Psoas muscle (tissue), 8 donors: ENCODE results near the gene CCDC102A. TPM values are rescaled to one million over a fixed set of nuclear protein-coding genes. Genes with fewer than 3 reads are reported as not detected.

ENCODE experiments used
- ATAC-seq, 4 donors: fragments of 200-7000 bp; cut with Tn5 transposase; one replicate each; pipeline ENCODE4 v1.9.1; 2020; ENCODE audit warnings: moderate library complexity in 3 of 4, mild to moderate bottlenecking in 2 of 4
- DNase-seq, 2 donors: peaks; one replicate each; pipeline ENCODE4 v3.0.0-alpha.2; 2020
- H3K27ac ChIP-seq: fragments of 200-600 bp; one replicate; pipeline ENCODE4 v1.8.0; 2022
- H3K27me3 ChIP-seq, 3 donors: fragments of 200-600 bp in 1 of 3; one replicate each; pipeline versions ENCODE4 v1.6.1 to v1.8.0; 2013 to 2022; ENCODE audit warnings: low read length in 2 of 3, mild to moderate bottlenecking in 2 of 3, moderate library complexity in 1 of 3; ENCODE audit not compliant: insufficient read depth in 3 of 3
- H3K36me3 ChIP-seq, 2 donors: fragments of 200-600 bp in 1 of 2; one replicate each; pipeline versions ENCODE4 v1.6.1 to v1.8.0; 2013 to 2022; ENCODE audit warnings: low read depth in 1 of 2, mild to moderate bottlenecking in 1 of 2, moderate library complexity in 1 of 2; ENCODE audit not compliant: insufficient read depth in 1 of 2
- H3K4me1 ChIP-seq: fragments of 200-600 bp; one replicate; pipeline ENCODE4 v1.8.0; 2022
- H3K4me3 ChIP-seq: fragments of 200-600 bp; one replicate; pipeline ENCODE4 v1.8.0; 2022; ENCODE audit warnings: mild to moderate bottlenecking
- H3K9me3 ChIP-seq: fragments of 200-600 bp; one replicate; pipeline ENCODE4 v1.8.0; 2022
- CTCF ChIP-seq: fragments of 200-600 bp; IDR thresholded peaks from one replicate; pipeline ENCODE4 v1.8.0; 2022; ENCODE audit warnings: antibody characterized with exemption
- WGBS, 3 donors: extraction: QIAGEN DNeasy Blood & Tissue Kit; methylation state at CpG; one replicate each; pipeline versions ENCODE4 v1.1.6 to v1.1.7; 2013; 5-methylcytosine and 5-hydroxymethylcytosine counted together
- intact Hi-C, 2 donors: fragments of 100-400 bp; cut with DNase I; formaldehyde crosslinking; loops; one replicate each; pipeline versions ENCODE4 v1.11.0 to v1.14.2; 2022
- polyA plus RNA-seq, 3 donors: library from polyadenylated mRNA; stranded (reverse); fragments of 200-250 nt; gene quantifications; one replicate each; pipeline ENCODE4 v1.2.3, GENCODE V29; 2013
- total RNA-seq, 4 donors: library from RNA; stranded (reverse); fragmentation: NEBNext Ultra II Directional in 2 of 4; extraction: Animal tissue kit (Norgen Biotek cat#: 25700) in 2 of 4; gene quantifications; one replicate each; pipeline versions ENCODE4 v1.2.1 to v1.2.4, GENCODE V29; 2021 to 2023
- donor health status: healthy with polysubstance abuse.
- donor health status: DM: no; HTN: no; CAD: no; lungs with moderate emphysema.
- donor health status: Bipolar disorder and iron deficiency.
- donor health status: healthy.
- donor health status: DM: yes; HTN: yes; CAD: no.
- donor health status: DM: no; HTN: no; CAD: no.
- donor health status: DM: no; HTN: no; CAD: no.
- donor health status: DM: yes; HTN: yes; CAD: no.

Gene CCDC102A
- total and polyA plus RNA-seq, 7 donors, result 0.95 to 2.4 (median 1.7) TPM

- 84 to 95% (median 89%) methylated on average over 11 of the region's 11 CpGs for WGBS, 3 donors
Observed at GRCh38 chr16:57469046-57469445, 67.3 kb downstream of the CCDC102A start.

DNA sequence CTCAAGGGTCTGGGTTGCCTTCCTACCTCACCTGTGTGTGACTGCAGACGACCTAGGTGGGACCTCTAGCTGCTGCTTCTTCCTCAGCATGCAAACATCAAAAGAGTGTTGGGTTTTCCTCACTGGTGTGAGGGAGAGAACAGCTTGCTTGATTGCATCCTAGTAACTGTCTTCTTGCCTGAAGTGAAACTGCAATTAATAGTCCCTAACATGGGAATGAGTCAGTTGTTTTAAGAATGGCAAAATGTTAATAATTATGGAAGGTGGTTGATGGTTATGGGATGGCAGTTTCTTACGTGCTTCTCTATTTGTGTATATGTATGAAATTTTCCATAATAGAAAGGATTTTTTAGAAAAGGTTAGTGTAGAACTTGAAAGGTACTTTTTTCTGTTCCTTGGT is 68.0 kb downstream of the CCDC102A start:
- ATAC-seq (no peak), DNase-seq (no peak)
- no peak overlapping the region for H3K4me3 ChIP-seq
- peaks cover 5 to 98% of the 10 kb centered on the region in 2 donors for H3K36me3 ChIP-seq
- H3K27me3 ChIP-seq, result no peaks in the 10 kb centered on the region
- 85 to 97% (median 86%) methylated on average over 2 of the region's 2 CpGs for WGBS, 3 donors
- H3K9me3 ChIP-seq, result no peaks in the 10 kb centered on the region
- no peak overlapping the region for H3K27ac ChIP-seq
- peaks cover 24% of the 10 kb centered on the region for H3K4me1 ChIP-seq
- intact Hi-C loops, result no loop called here
- no peak for TF ChIP-seq CTCF

More at GRCh38 chr16:57469046-57469445, 67.3 kb downstream of the CCDC102A start:
- H3K27me3 ChIP-seq, result no peaks in the 10 kb centered on the region
- peaks cover 19% of the 10 kb centered on the region for H3K4me1 ChIP-seq
- DNase-seq, result no peak
- no peak overlapping the region for H3K27ac ChIP-seq
- ATAC-seq, result no peak
- peaks cover 2 to 92% of the 10 kb centered on the region in 2 donors for H3K36me3 ChIP-seq
- intact Hi-C loops, result no loop called here
- TF ChIP-seq CTCF, result no peak
- H3K9me3 ChIP-seq, result no peaks in the 10 kb centered on the region
- H3K4me3 ChIP-seq, result no peak overlapping the region

DNA sequence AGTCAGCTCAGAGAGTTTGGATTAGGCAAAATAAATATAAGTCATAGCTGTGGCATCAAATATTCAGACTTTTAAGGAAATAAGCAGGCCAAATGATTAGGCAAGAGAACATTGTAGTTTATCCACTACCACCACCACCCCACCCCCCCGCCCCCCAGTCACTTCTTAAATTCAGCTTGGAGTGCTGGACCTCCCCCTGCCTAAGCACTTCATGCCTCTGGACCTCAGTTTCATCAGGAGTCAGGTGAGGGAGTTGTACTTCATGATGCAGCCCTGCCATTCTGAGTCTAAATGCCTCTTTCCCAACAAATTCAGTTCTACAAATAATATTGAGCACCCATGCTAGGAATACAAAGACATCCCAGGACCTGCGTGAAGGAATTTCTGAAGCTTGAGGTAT is 71.8 kb downstream of the CCDC102A start:
- DNase-seq, result no peak
- Histone ChIP-seq H3K27me3 (no peaks in the 10 kb centered on the region), H3K36me3 (peaks cover 11 to 88% of the 10 kb centered on the region in 2 donors), H3K27ac (no peak overlapping the region), H3K4me3 (no peak overlapping the region), H3K9me3 (no peaks in the 10 kb centered on the region), H3K4me1 (peaks cover 17% of the 10 kb centered on the region)
- ATAC-seq, result no peak
- 81 to 96% (median 92%) methylated on average over 2 of the region's 2 CpGs for WGBS, 3 donors
- no peak for TF ChIP-seq CTCF
- intact Hi-C loops, result no loop called here

GRCh38 chr16:57462978-57463362 is 73.4 kb downstream of the CCDC102A start:
- Histone ChIP-seq H3K4me3 (peak overlapping the region; percentile 90), H3K27me3 (no peaks in the 10 kb centered on the region), H3K4me1 (peaks cover 17% of the 10 kb centered on the region), H3K27ac (peak overlapping the region; percentile 83), H3K9me3 (no peaks in the 10 kb centered on the region), H3K36me3 (peaks cover 11 to 88% of the 10 kb centered on the region in 2 donors)
- TF ChIP-seq CTCF, result no peak
- DNase-seq (no peak), ATAC-seq (peak; percentile 25 to 55 (median 48))
- intact Hi-C loops, result no loop called here
- WGBS, 3 donors, result 0 to 6% (median 0%) methylated on average over 14 to 16 of the region's 16 CpGs
